Adrenal gland (tissue), 12 donors: ENCODE results near the gene FAM184B. TPM values are rescaled to one million over a fixed set of nuclear protein-coding genes. Genes with fewer than 3 reads are reported as not detected.
"Not testable (repeated sequence)": the region's sequence is repeated elsewhere in the genome, so short reads cannot be mapped to it uniquely, and the experiment has no call there.

Source experiments
- DNase-seq, 7 donors: peaks; one replicate each; pipeline ENCODE4 v3.0.0-alpha.2; 2019 to 2020
- H3K27ac ChIP-seq, 5 donors: fragments of 200-600 bp; sonication (generic) in 4 of 5; 1 replicate in 3 of 5; 2 replicates in 2 of 5; pipeline versions ENCODE4 v1.5.1 to v1.8.0; 2016 to 2020; ENCODE audit warnings: mild to moderate bottlenecking in 1 of 5
- H3K27me3 ChIP-seq: fragments of 200-600 bp; 2 replicates; pipeline ENCODE4 v1.8.0; 2021
- H3K36me3 ChIP-seq, 2 donors: fragments of 200-600 bp; replicated peaks in 1 of 2; 1 replicate in 1 of 2; 2 replicates in 1 of 2; pipeline versions ENCODE4 v1.5.1 to v1.8.0; 2018 to 2022
- H3K4me1 ChIP-seq, 2 donors: fragments of 200-600 bp; replicated peaks in 1 of 2; 1 replicate in 1 of 2; 2 replicates in 1 of 2; pipeline versions ENCODE4 v1.5.1 to v1.8.0; 2018 to 2021
- H3K4me3 ChIP-seq, 4 donors: fragments of 200-600 bp; sonication (generic) in 3 of 4; one replicate each; pipeline ENCODE4 v1.5.1; 2016 to 2018
- H3K9me3 ChIP-seq, 3 donors: fragments of 200-600 bp; sonication (generic) in 1 of 3; replicated peaks in 1 of 3; 1 replicate in 2 of 3; 2 replicates in 1 of 3; pipeline versions ENCODE4 v1.5.1 to v1.8.0; 2016 to 2021
- POLR2A ChIP-seq, 2 donors: fragments of 450-650 bp; IDR thresholded peaks; one replicate each; pipeline ENCODE4 v1.6.1; 2017; ENCODE audit warnings: antibody characterized with exemption in 2 of 2, mild to moderate bottlenecking in 2 of 2, moderate library complexity in 1 of 2
- WGBS, 4 donors: extraction: QIAGEN DNeasy Blood & Tissue Kit in 2 of 4; methylation state at CpG; one replicate each; pipeline versions ENCODE4 v1.1.5 to v1.1.7; 2013 to 2017; 5-methylcytosine and 5-hydroxymethylcytosine counted together
- intact Hi-C, 2 donors: fragments of 100-400 bp; cut with DNase I; formaldehyde crosslinking; loops; one replicate each; pipeline versions ENCODE4 v1.14.1 to v1.15.0; 2022 to 2023
- polyA plus RNA-seq, 3 donors: library from polyadenylated mRNA; stranded (reverse); fragments of 200-250 nt in 2 of 3; fragments of 350-450 nt in 1 of 3; fragmentation: Illumina TruSeq in 1 of 3; extraction: RNeasy Lipid Tissue Mini Kit (QIAGEN cat#74804) in 1 of 3; gene quantifications; one replicate each; pipeline ENCODE4 v1.2.3, GENCODE V29; 2013 to 2014
- total RNA-seq, 9 donors: library from RNA; depleted of rRNA in 4 of 9; stranded (reverse); fragments of >200 nt in 4 of 9; fragments of 120-200 nt in 1 of 9; fragmentation: NEBNext Ultra II Directional in 1 of 9; extraction: Animal tissue kit (Norgen Biotek cat#: 25700) in 1 of 9; gene quantifications; one replicate each; pipeline versions ENCODE4 v1.1.0 to v1.2.4, GENCODE V29; 2013 to 2023
- TF ChIP-seq, protein P1 (sequence below), 6 experiments: fragments of 450-650 bp in 4 of 6; fragments of 200-600 bp in 2 of 6; sonication (generic) in 1 of 6; IDR thresholded peaks; 1 replicate in 5 of 6; 2 replicates in 1 of 6; pipeline versions ENCODE4 v1.5.1 to v1.8.0; 2016 to 2021; ENCODE audit warnings: antibody characterized with exemption in 6 of 6, mild to moderate bottlenecking in 2 of 6, moderate library complexity in 1 of 6
- donor health status: healthy with polysubstance abuse.
- donor health status: Bipolar disorder and iron deficiency.
- donor health status: DM: yes; HTN: yes; CAD: no.
- donor health status: DM: no; HTN: no; CAD: no.
- donor health status: DM: no; HTN: no; CAD: no.
- donor health status: DM: yes; HTN: yes; CAD: no.

Gene FAM184B
- total and polyA plus RNA-seq, 12 donors, result under 0.01 to 0.17 (median 0.08) TPM; not detected in 5

GRCh38 chr4:17662694-17663093 is 118.7 kb downstream of the FAM184B start:
- no peaks in the 10 kb centered on the region for H3K27me3 ChIP-seq
- intact Hi-C loops, result no loop called here
- TF ChIP-seq POLR2A (IDR thresholded peaks at IDR 0.05), result no peak
- TF ChIP-seq, protein P1, sequence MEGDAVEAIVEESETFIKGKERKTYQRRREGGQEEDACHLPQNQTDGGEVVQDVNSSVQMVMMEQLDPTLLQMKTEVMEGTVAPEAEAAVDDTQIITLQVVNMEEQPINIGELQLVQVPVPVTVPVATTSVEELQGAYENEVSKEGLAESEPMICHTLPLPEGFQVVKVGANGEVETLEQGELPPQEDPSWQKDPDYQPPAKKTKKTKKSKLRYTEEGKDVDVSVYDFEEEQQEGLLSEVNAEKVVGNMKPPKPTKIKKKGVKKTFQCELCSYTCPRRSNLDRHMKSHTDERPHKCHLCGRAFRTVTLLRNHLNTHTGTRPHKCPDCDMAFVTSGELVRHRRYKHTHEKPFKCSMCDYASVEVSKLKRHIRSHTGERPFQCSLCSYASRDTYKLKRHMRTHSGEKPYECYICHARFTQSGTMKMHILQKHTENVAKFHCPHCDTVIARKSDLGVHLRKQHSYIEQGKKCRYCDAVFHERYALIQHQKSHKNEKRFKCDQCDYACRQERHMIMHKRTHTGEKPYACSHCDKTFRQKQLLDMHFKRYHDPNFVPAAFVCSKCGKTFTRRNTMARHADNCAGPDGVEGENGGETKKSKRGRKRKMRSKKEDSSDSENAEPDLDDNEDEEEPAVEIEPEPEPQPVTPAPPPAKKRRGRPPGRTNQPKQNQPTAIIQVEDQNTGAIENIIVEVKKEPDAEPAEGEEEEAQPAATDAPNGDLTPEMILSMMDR (IDR thresholded peaks at IDR 0.05), result no peak
- DNase-seq, result no peak
- no peaks in the 10 kb centered on the region for H3K9me3 ChIP-seq
- no peaks in the 10 kb centered on the region for H3K4me1 ChIP-seq
- 72 to 94% (median 82%) methylated on average over 3 of the region's 3 CpGs for WGBS, 4 donors
- no peaks in the 10 kb centered on the region for H3K36me3 ChIP-seq
- H3K4me3 ChIP-seq, result no peak overlapping the region
- no peak overlapping the region for H3K27ac ChIP-seq

DNA sequence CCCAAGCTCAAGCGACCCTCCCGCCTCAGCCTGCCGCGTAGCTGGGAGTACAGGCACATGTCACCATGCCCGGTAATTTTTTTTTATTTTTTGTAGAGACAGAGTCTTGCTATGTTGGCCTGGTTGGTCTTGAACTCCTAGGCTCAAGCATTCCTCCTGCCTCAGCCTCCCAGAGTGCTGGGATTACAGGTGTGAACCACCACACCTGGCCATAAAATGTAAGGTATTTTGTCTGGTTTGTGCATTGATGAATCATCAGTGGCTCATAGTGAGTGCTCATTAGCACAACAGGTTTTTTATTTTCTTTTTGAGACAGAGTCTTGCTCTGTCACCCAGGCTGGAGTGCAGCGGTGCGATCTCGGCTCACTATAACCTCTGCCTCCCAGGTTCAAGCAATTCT is 122.2 kb downstream of the FAM184B start:
- H3K4me3 ChIP-seq, H3K27ac ChIP-seq, H3K9me3 ChIP-seq, H3K4me1 ChIP-seq, H3K36me3 ChIP-seq, DNase-seq, H3K27me3 ChIP-seq, intact Hi-C loops: not testable (repeated sequence)
- 88 to 96% (median 91%) methylated on average over 8 of the region's 8 CpGs for WGBS, 4 donors

DNA sequence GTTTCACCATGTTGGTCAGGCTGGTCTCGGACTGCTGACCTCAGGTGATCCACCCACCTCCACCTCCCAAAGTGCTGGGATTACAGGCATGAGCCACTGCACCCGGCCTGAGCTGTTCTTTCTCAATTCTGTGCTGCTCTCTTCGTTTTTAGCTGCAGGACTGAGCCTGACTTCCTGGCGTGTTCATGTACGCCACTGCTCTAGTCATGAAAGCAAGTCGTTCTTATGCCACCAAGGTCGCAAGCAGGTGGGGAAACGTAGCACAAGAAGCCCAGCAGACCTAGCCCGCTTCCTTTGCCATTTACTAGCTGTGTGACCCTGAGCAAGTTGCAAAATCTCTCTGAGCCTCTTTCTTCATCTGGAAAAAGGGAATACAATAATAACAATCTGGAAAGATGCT is 123.6 kb downstream of the FAM184B start:
- TF ChIP-seq, protein P1 (IDR thresholded peaks at IDR 0.05), result no peak
- no peak for TF ChIP-seq POLR2A (IDR thresholded peaks at IDR 0.05)
- H3K4me1 ChIP-seq, result no peaks in the 10 kb centered on the region
- H3K27me3 ChIP-seq, result no peaks in the 10 kb centered on the region
- WGBS, 4 donors, result 50 to 73% (median 65%) methylated on average over 9 of the region's 9 CpGs
- no peaks in the 10 kb centered on the region for H3K36me3 ChIP-seq
- DNase-seq, result no peak
- no peak overlapping the region for H3K27ac ChIP-seq
- no peaks in the 10 kb centered on the region for H3K9me3 ChIP-seq
- no peak overlapping the region for H3K4me3 ChIP-seq
- intact Hi-C loops, result no loop called here

DNA sequence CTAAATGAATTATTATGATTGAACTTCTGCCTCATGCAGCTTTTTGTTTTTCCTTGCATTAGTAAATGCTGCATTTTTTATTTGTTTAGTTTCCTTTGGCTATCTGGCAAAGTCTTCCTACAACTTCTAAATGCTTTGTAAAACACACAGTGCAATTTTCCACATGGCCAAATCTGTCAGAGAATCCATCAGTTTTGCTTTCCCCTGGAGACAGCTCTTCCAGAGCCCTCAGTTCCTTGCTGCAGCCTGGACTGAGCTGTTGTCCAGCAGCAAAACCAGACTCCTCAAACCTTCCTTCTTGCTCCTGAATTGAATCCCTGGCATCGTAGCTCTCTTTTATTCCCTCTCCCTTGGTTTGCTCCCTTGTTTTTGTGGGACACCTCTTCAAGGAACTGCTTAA is 124.3 kb downstream of the FAM184B start:
- no peaks in the 10 kb centered on the region for H3K9me3 ChIP-seq
- DNase-seq, result no peak
- intact Hi-C loops, result no loop called here
- TF ChIP-seq POLR2A (IDR thresholded peaks at IDR 0.05), result no peak
- TF ChIP-seq, protein P1 (IDR thresholded peaks at IDR 0.05), result no peak
- no peak overlapping the region for H3K4me3 ChIP-seq
- H3K27me3 ChIP-seq, result no peaks in the 10 kb centered on the region
- H3K36me3 ChIP-seq, result no peaks in the 10 kb centered on the region
- H3K27ac ChIP-seq, result no peak overlapping the region
- no peaks in the 10 kb centered on the region for H3K4me1 ChIP-seq
- 59 to 83% (median 81%) methylated on average over 1 of the region's 1 CpG for WGBS, 4 donors

DNA sequence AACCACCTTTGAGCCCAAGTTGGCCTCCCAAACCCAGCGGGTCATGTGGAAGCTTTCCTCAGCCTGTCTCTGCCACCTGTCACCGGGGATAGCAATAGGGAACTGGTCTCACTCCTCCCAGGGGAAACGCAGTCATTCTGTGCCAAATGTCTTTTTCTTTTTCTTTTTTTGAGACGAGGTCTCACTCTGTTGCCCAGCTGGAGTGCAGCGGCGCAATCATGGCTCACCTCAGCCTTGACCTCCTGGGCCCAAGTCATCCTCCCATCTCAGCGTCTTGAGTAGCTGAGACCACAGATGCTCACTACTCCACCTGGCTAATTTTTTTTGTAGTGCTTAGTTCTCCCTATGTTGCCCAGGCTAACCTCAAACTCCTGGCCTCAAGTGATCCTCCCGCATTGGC is 126.7 kb downstream of the FAM184B start:
- DNase-seq, result no peak
- no peak for TF ChIP-seq POLR2A (IDR thresholded peaks at IDR 0.05)
- TF ChIP-seq, protein P1 (IDR thresholded peaks at IDR 0.05), result no peak
- Histone ChIP-seq H3K4me3 (no peak overlapping the region), H3K27ac (no peak overlapping the region), H3K27me3 (no peaks in the 10 kb centered on the region), H3K36me3 (no peaks in the 10 kb centered on the region), H3K9me3 (no peaks in the 10 kb centered on the region), H3K4me1 (no peaks in the 10 kb centered on the region)
- intact Hi-C loops, result no loop called here
- 75 to 79% (median 76%) methylated on average over 8 of the region's 8 CpGs for WGBS, 4 donors
